Spleen (tissue), 11 donors: Measurements from ENCODE around the gene CPXM2. TPM values are rescaled to one million over a fixed set of nuclear protein-coding genes. Genes with fewer than 3 reads are reported as not detected.
A peak's percentile ranks its signal among the peaks of the same experiment; 100 is the strongest.

Experiments used
- DNase-seq: peaks from one replicate; pipeline ENCODE4 v3.0.0-alpha.2; 2020
- H3K27ac ChIP-seq, 8 donors: fragments of 200-600 bp; sonication (generic) in 7 of 8; 1 replicate in 4 of 8; 2 replicates in 4 of 8; pipeline versions ENCODE4 v1.5.0 to v1.8.0; 2016 to 2021; ENCODE audit warnings: inconsistent platforms in 4 of 8, mild to moderate bottlenecking in 4 of 8, moderate library complexity in 1 of 8
- H3K27me3 ChIP-seq, 7 donors: fragments of 200-600 bp; sonication (generic) in 6 of 7; replicated peaks in 1 of 7; 1 replicate in 4 of 7; 2 replicates in 3 of 7; pipeline versions ENCODE4 v1.5.0 to v1.8.0; 2016 to 2021; ENCODE audit warnings: inconsistent platforms in 3 of 7, mild to moderate bottlenecking in 1 of 7
- H3K36me3 ChIP-seq, 6 donors: fragments of 200-600 bp; sonication (generic) in 5 of 6; 1 replicate in 4 of 6; 2 replicates in 2 of 6; pipeline versions ENCODE4 v1.5.0 to v1.8.0; 2016 to 2021; ENCODE audit warnings: inconsistent platforms in 2 of 6
- H3K4me1 ChIP-seq, 6 donors: fragments of 200-600 bp; sonication (generic) in 5 of 6; 1 replicate in 3 of 6; 2 replicates in 3 of 6; pipeline versions ENCODE4 v1.5.0 to v1.8.0; 2016 to 2021; ENCODE audit warnings: inconsistent platforms in 3 of 6
- H3K4me3 ChIP-seq, 8 donors: fragments of 200-600 bp; sonication (generic) in 7 of 8; 1 replicate in 4 of 8; 2 replicates in 4 of 8; pipeline versions ENCODE4 v1.5.0 to v1.8.0; 2016 to 2021; ENCODE audit warnings: inconsistent platforms in 4 of 8, mild to moderate bottlenecking in 4 of 8, moderate library complexity in 2 of 8
- H3K9me3 ChIP-seq, 8 donors: fragments of 200-600 bp; sonication (generic) in 7 of 8; 1 replicate in 4 of 8; 2 replicates in 4 of 8; pipeline versions ENCODE4 v1.5.0 to v1.8.0; 2016 to 2021; ENCODE audit warnings: inconsistent platforms in 4 of 8
- CTCF ChIP-seq, 11 experiments: fragments of 200-600 bp in 7 of 11; fragments of 450-650 bp in 4 of 11; sonication (generic) in 4 of 11; IDR thresholded peaks in 8 of 11; conservative IDR thresholded peaks in 3 of 11; 1 replicate in 7 of 11; 2 replicates in 4 of 11; pipeline versions ENCODE4 v1.4.0 to v1.8.0; 2016 to 2021; ENCODE audit warnings: antibody characterized with exemption in 11 of 11, inconsistent platforms in 4 of 11, mild to moderate bottlenecking in 1 of 11
- POLR2A ChIP-seq, 3 donors: fragments of 450-650 bp; IDR thresholded peaks; one replicate each; pipeline ENCODE4 v1.5.1; 2017; ENCODE audit warnings: antibody characterized with exemption in 3 of 3, mild to moderate bottlenecking in 1 of 3
- POLR2AphosphoS5 ChIP-seq, 3 donors: sonication (generic); formaldehyde crosslinking; IDR thresholded peaks; one replicate each; pipeline ENCODE4 v1.5.1; 2017; ENCODE audit warnings: antibody characterized with exemption in 3 of 3
- WGBS, 5 donors: extraction: QIAGEN DNeasy Blood & Tissue Kit in 3 of 5; methylation state at CpG; one replicate each; pipeline versions ENCODE4 v1.1.5 to v1.1.7; 2013 to 2018; 5-methylcytosine and 5-hydroxymethylcytosine counted together
- intact Hi-C: fragments of 100-400 bp; cut with DNase I; formaldehyde crosslinking; loops from one replicate; pipeline ENCODE4 v1.15.0; 2023; ENCODE audit warnings: low total_unique reads
- polyA plus RNA-seq, 3 donors: library from polyadenylated mRNA; stranded (reverse); fragments of 200-250 nt; gene quantifications; one replicate each; pipeline ENCODE4 v1.2.1, GENCODE V29; 2013
- total RNA-seq, 7 donors: library from RNA; depleted of rRNA in 3 of 7; stranded (reverse); fragments of >200 nt in 3 of 7; fragmentation: NEBNext Ultra II Directional in 4 of 7; extraction: Animal tissue kit (Norgen Biotek cat#: 25700) in 4 of 7; gene quantifications; one replicate each; pipeline versions ENCODE4 v1.1.0 to v1.2.1, GENCODE V29; 2016 to 2021
- donor health status: healthy with polysubstance abuse.
- donor health status: DM: no; HTN: no; CAD: no; lungs with moderate emphysema.
- donor health status: DM: no; HTN: no; CAD: no.
- donor health status: Bipolar disorder and iron deficiency.
- donor health status: healthy.
- donor health status: DM: no; HTN: no; CAD: no.
- donor health status: DM: yes; HTN: yes; CAD: no.

CPXM2 gene
- total and polyA plus RNA-seq, 10 donors = 3.7 to 38.2 (median 21.7) TPM

DNA sequence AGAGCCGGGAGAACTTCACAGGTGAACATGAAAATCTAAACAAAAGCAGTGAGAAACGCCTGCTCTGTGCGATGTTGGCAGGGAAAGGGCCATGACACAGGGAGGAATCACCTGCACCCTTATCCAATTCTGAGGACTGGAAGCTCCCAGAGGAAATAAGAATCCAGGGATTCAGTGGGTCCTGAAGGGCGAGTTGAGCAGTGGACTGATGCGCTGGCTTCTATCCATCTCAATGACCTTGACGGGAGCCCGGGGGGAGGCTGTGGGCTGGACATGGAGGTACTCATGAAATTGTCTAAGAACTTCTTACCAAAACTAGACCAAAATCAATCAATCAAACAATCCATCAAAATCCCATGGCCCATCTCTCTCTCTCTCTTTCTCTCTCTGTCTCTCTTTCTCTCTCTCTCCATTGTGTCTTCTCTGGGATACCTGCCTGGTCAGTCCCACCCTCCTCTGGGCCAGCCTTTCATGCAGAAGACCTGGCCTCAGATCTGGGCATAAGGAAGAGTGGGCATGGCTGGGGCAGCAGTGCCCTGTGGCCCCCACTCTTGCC is 7.2 kb downstream of the CPXM2 start:
- H3K4me3 ChIP-seq = no peak overlapping the region
- WGBS, 5 donors = 71 to 89% (median 79%) methylated on average over 7 of the region's 7 CpGs
- no peaks in the 10 kb centered on the region for H3K9me3 ChIP-seq
- no peaks in the 10 kb centered on the region for H3K36me3 ChIP-seq
- DNase-seq = no peak
- peaks cover 0 to 44% (median 5%) of the 10 kb centered on the region in 6 donors for H3K4me1 ChIP-seq
- TF ChIP-seq CTCF (IDR thresholded peaks at IDR 0.05 in 8 of 11, conservative IDR thresholded peaks at IDR 0.05 in 3 of 11) = no peak
- no peak for TF ChIP-seq POLR2AphosphoS5 (IDR thresholded peaks at IDR 0.05)
- TF ChIP-seq POLR2A (IDR thresholded peaks at IDR 0.05) = no peak
- H3K27me3 ChIP-seq = no peaks in the 10 kb centered on the region
- intact Hi-C loops = no loop called here
- H3K27ac ChIP-seq = no peak overlapping the region

GRCh38 chr10:123883673-123884320 is 7.8 kb downstream of the CPXM2 start:
- no peaks in the 10 kb centered on the region for H3K27me3 ChIP-seq
- H3K4me1 ChIP-seq = peaks cover 0 to 45% (median 7%) of the 10 kb centered on the region in 6 donors
- 76 to 91% (median 85%) methylated on average over 5 of the region's 5 CpGs for WGBS, 5 donors
- DNase-seq = no peak
- no peaks in the 10 kb centered on the region for H3K36me3 ChIP-seq
- no peak for TF ChIP-seq CTCF (IDR thresholded peaks at IDR 0.05 in 8 of 11, conservative IDR thresholded peaks at IDR 0.05 in 3 of 11)
- no peaks in the 10 kb centered on the region for H3K9me3 ChIP-seq
- intact Hi-C loops = no loop called here
- no peak overlapping the region for H3K27ac ChIP-seq
- H3K4me3 ChIP-seq = no peak overlapping the region

DNA sequence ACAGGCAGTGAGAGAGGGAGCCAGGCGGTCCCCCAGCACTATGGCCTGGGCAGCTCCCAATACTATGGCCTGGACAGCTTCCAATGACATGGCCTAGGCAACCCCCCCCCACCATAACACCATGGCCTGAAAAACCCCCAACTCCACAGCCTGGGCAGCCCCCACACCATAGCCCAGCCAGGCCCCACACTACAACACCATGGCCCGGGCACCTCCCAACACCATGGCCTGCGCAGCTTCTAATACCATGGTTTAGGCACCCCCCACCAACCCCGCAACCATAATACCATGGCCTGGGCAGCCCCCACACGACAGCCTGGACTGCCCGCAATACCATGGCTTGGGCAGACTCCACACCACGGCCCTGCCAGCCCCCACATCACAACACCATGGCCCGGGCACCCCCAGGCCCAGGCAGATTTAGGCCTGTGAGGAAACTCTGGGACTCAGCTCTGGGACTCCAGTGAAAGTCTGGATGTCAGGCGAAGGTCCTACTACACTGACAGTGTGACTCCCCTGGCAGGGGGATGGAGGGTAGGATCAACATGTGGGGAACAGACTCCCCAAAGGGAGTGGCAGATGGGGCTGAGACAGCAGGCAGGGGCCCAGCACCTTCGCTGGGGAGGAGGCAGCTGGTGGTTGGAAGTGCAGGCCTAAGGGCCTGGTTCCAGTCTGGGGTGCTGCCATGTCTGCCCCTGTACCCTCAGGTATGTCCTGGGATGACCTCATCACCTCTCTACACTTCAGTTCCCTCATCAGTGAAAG is 8.7 kb downstream of the CPXM2 start:
- H3K4me3 ChIP-seq = no peak overlapping the region
- peak overlapping the region in 3 of 8 donors; percentile 1 to 25 (median 18) for H3K27ac ChIP-seq
- H3K27me3 ChIP-seq = no peaks in the 10 kb centered on the region
- DNase-seq = no peak
- 75 to 95% (median 90%) methylated on average over 7 to 10 of the region's 10 CpGs for WGBS, 5 donors
- no peaks in the 10 kb centered on the region for H3K36me3 ChIP-seq
- TF ChIP-seq CTCF (IDR thresholded peaks at IDR 0.05 in 8 of 11, conservative IDR thresholded peaks at IDR 0.05 in 3 of 11) (no peak), POLR2AphosphoS5 (IDR thresholded peaks at IDR 0.05) (no peak), POLR2A (IDR thresholded peaks at IDR 0.05) (no peak)
- peaks cover 0 to 40% (median 5%) of the 10 kb centered on the region in 6 donors for H3K4me1 ChIP-seq
- no peaks in the 10 kb centered on the region for H3K9me3 ChIP-seq
- intact Hi-C loops = no loop called here

GRCh38 chr10:123882177-123882576 is 9.4 kb downstream of the CPXM2 start:
- no peak for DNase-seq
- 42 to 68% (median 59%) methylated on average over 4 of the region's 4 CpGs for WGBS, 5 donors
- H3K4me3 ChIP-seq = no peak overlapping the region
- H3K9me3 ChIP-seq = peaks cover 0 to 4% (median 0%) of the 10 kb centered on the region in 8 donors
- peak overlapping the region in 3 of 8 donors; percentile 1 to 25 (median 18) for H3K27ac ChIP-seq
- intact Hi-C loops = no loop called here
- H3K27me3 ChIP-seq = no peaks in the 10 kb centered on the region
- H3K4me1 ChIP-seq = peaks cover 0 to 33% (median 5%) of the 10 kb centered on the region in 6 donors
- no peaks in the 10 kb centered on the region for H3K36me3 ChIP-seq
- TF ChIP-seq POLR2A (IDR thresholded peaks at IDR 0.05) (no peak), POLR2AphosphoS5 (IDR thresholded peaks at IDR 0.05) (no peak), CTCF (IDR thresholded peaks at IDR 0.05 in 8 of 11, conservative IDR thresholded peaks at IDR 0.05 in 3 of 11) (no peak)
